OCI-LY7 (cell line): ENCODE results near the gene PPP2R3C. TPM values are rescaled to one million over a fixed set of nuclear protein-coding genes. Genes with fewer than 3 reads are reported as not detected.

Source experiments
- BruUV-seq: library from RNA; stranded (reverse); fragments of 400-500 nt; replicated peaks from 2 replicates; lab custom pipeline; 2021; lab: Mats Ljungman, UMichigan
- CTCF ChIA-PET: fragments of 300-600 bp; sonication (Branson Sonifier 250); formaldehyde crosslinking; loops from one replicate; lab custom pipeline; 2022; ENCODE audit warnings: antibody characterized with exemption; ENCODE audit not compliant: unreplicated experiment; lab: Charles Lee
- POLR2A ChIA-PET: fragments of 300-600 bp; sonication (Branson Sonifier 250); formaldehyde crosslinking; loops from one replicate; lab custom pipeline; 2022; ENCODE audit warnings: antibody characterized with exemption; lab: Charles Lee
- DNase-seq: peaks from one replicate; pipeline ENCODE4 v3.0.0-alpha.2; 2015; ENCODE audit warnings: low spot score
- H2AFZ ChIP-seq: fragments of 200-600 bp; sonication (generic), shearing (Covaris generic); 2 replicates; pipeline ENCODE4 v1.6.1; 2014; ENCODE audit warnings: mild to moderate bottlenecking, antibody characterized with exemption, low read length, moderate library complexity
- H3K27ac ChIP-seq: fragments of 200-600 bp; sonication (generic); 2 replicates; pipeline ENCODE4 v1.5.1; 2014; ENCODE audit warnings: mixed run types, low read depth, mild to moderate bottlenecking, moderate library complexity, low read length, inconsistent platforms; ENCODE audit not compliant: poor library complexity, severe bottlenecking
- H3K36me3 ChIP-seq: fragments of 200-600 bp; sonication (generic); 2 replicates; pipeline ENCODE4 v1.6.1; 2014; ENCODE audit warnings: mild to moderate bottlenecking, antibody characterized with exemption, low read length, moderate library complexity, mixed read lengths; ENCODE audit not compliant: insufficient read depth
- H3K4me1 ChIP-seq: fragments of 200-600 bp; sonication (generic); 2 replicates; pipeline ENCODE4 v1.5.1; 2014; ENCODE audit warnings: mild to moderate bottlenecking, low read length; ENCODE audit not compliant: insufficient read depth, poor library complexity, severe bottlenecking
- H3K4me2 ChIP-seq: fragments of 200-600 bp; sonication (generic); 2 replicates; pipeline ENCODE4 v1.6.1; 2014; ENCODE audit warnings: mild to moderate bottlenecking, low read length
- H3K4me3 ChIP-seq: fragments of 200-600 bp; sonication (generic); 2 replicates; pipeline ENCODE4 v1.5.1; 2014; ENCODE audit warnings: mild to moderate bottlenecking, low read depth, low read length; ENCODE audit not compliant: poor library complexity, severe bottlenecking
- H3K79me2 ChIP-seq: fragments of 200-600 bp; sonication (generic); 2 replicates; pipeline ENCODE4 v1.6.1; 2016; ENCODE audit warnings: low read depth, mild to moderate bottlenecking, low read length, moderate library complexity, mixed read lengths; ENCODE audit not compliant: insufficient read depth
- H3K9me2 ChIP-seq: fragments of 200-600 bp; sonication (generic); 2 replicates; pipeline ENCODE4 v1.6.1; 2016; ENCODE audit warnings: mild to moderate bottlenecking, low read length, mixed read lengths; ENCODE audit not compliant: insufficient read depth
- H3K9me3 ChIP-seq: fragments of 200-600 bp; sonication (generic); 2 replicates; pipeline ENCODE4 v1.6.1; 2014; ENCODE audit warnings: mild to moderate bottlenecking, mixed run types, low read length, mixed read lengths
- H4K20me1 ChIP-seq: fragments of 200-600 bp; sonication (generic); 2 replicates; pipeline ENCODE4 v1.6.1; 2014; ENCODE audit warnings: mild to moderate bottlenecking, antibody characterized with exemption, low read length, moderate library complexity, mixed read lengths; ENCODE audit not compliant: insufficient read depth
- EZH2phosphoT487 ChIP-seq: fragments of 200-600 bp; sonication (generic); IDR thresholded peaks from 2 replicates; pipeline ENCODE4 v1.6.1; 2018; ENCODE audit warnings: low read depth, borderline replicate concordance, mild to moderate bottlenecking, mixed run types, antibody characterized with exemption, low read length, moderate library complexity, mixed read lengths
- intact Hi-C: fragments of 100-400 bp; cut with micrococcal nuclease; formaldehyde crosslinking; loops from one replicate; pipeline ENCODE4 v1.10.0; 2022; ENCODE audit not compliant: unreplicated experiment
- total RNA-seq, 2 experiments: library from RNA; depleted of rRNA in 1 of 2; stranded (reverse); fragments of >200 nt in 1 of 2; shearing (Covaris generic) in 1 of 2; gene quantifications; 2 replicates each; pipeline ENCODE4 v1.2.3, GENCODE V29; 2014 to 2022
- TF ChIP-seq, protein P1 (sequence below): fragments of 200-600 bp; sonication (generic); conservative IDR thresholded peaks from 2 replicates; pipeline ENCODE4 v1.5.1; 2014; ENCODE audit warnings: mild to moderate bottlenecking, antibody characterized with exemption, low read length, moderate library complexity, mixed read lengths

Gene PPP2R3C
- total RNA-seq, 2 experiments from 2014 or later, result 47.4 to 50.8 TPM

DNA sequence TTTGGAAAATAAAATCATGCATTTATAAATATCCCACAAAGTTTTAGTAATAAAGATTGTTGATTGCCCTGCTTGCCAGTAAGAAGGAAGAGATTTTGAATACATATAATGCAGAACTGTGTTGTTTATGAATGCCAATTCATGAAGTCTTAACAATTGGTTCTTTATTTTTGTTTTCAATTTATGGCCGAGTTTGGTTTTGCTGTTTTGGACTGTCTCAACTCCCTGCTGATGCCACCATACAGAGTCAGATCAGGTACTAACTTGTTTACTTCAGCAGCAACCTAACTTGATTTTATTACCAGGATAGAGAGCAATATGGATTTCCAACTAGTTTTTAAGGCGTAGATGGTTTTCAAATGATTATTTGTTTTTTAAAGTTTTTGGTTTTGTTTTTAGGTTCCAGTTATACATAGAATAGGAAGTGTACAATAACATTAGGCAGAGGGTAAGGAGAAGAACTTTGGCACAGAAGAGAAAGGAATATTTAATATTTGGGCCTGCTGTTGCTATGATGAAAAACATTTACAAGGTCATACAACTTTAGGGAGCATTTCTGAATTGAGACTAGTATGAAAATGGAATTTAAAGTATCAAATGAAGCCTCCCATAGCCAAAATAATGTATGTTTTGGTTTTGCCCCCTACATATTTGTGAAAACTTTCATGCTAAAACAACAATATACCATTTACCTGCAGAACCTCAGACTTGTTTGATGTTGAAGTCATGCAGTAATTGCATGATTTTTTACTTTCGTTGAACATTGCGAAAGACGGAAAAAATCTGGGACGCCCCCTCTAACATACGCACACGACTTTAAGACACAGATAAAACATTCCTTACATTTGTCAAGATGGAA, 76.6 kb downstream of the PPP2R3C start:
- TF ChIP-seq, protein P1, sequence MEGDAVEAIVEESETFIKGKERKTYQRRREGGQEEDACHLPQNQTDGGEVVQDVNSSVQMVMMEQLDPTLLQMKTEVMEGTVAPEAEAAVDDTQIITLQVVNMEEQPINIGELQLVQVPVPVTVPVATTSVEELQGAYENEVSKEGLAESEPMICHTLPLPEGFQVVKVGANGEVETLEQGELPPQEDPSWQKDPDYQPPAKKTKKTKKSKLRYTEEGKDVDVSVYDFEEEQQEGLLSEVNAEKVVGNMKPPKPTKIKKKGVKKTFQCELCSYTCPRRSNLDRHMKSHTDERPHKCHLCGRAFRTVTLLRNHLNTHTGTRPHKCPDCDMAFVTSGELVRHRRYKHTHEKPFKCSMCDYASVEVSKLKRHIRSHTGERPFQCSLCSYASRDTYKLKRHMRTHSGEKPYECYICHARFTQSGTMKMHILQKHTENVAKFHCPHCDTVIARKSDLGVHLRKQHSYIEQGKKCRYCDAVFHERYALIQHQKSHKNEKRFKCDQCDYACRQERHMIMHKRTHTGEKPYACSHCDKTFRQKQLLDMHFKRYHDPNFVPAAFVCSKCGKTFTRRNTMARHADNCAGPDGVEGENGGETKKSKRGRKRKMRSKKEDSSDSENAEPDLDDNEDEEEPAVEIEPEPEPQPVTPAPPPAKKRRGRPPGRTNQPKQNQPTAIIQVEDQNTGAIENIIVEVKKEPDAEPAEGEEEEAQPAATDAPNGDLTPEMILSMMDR, result no peak
- no peak for TF ChIP-seq EZH2phosphoT487
- H3K9me3 ChIP-seq, result no peaks in the 10 kb centered on the region
- peak overlapping the region; percentile 86 for H2AFZ ChIP-seq
- intact Hi-C loops, result loop anchor here (5.0 kb wide), 2 partner anchors 357 to 762 kb away; partner anchors contain the start of genes NFKBIA and RALGAPA1
- CTCF ChIA-PET, result interaction anchor here (0.9 to 1.2 kb wide), 2 partner anchors 64 to 260 kb away, joined by 3 read pairs; no protein-coding TSS in a partner anchor
- H3K4me2 ChIP-seq, result peak overlapping the region; percentile 98
- H3K79me2 ChIP-seq, result peaks cover 7% of the 10 kb centered on the region; the same call in 1 of the 2 replicates
- TSS peak; percentile 94 for BruUV-seq
- H3K4me1 ChIP-seq, result peaks cover 18% of the 10 kb centered on the region
- DNase-seq, result no peak
- peak overlapping the region; percentile 48 for H3K27ac ChIP-seq
- H3K4me3 ChIP-seq, result peak overlapping the region; percentile 89
- no peaks in the 10 kb centered on the region for H3K9me2 ChIP-seq
- POLR2A ChIA-PET, result interaction anchor here (0.5 to 3.0 kb wide), 13 partner anchors 14 to 445 kb away, joined by 3 to 19 read pairs (median 4); partner anchors contain the start of genes PPP2R3C, PRORP and PSMA6
- H3K36me3 ChIP-seq, result no peaks in the 10 kb centered on the region
- H4K20me1 ChIP-seq, result no peaks in the 10 kb centered on the region

DNA sequence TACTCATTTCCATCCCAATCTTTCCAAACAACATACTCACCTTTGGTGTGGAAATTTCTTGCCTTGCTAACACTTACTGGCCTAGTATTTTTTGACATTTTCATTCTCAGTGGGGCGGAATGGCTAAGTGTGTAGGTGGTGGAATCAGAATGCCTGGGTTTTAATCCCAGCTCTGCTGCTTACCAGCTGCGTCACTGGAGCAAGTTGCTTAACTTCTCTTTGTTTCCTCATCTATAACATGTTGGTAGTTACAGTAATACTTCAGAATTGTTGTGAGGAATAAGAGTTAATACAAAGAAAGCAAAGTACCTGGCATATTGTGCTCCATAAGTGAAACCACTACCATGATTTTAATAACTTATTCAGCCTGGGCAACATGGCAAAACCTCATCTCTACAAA, 78.7 kb downstream of the PPP2R3C start:
- POLR2A ChIA-PET, result interaction anchor here (0.6 to 1.5 kb wide), 6 partner anchors 10 to 413 kb away, joined by 3 to 6 read pairs (median 3); partner anchors contain the start of gene SNX6
- intact Hi-C loops, result no loop called here
- peak overlapping the region; percentile 24; the same call in 1 of the 2 replicates for H2AFZ ChIP-seq
- TF ChIP-seq, protein P1, result no peak
- H3K4me2 ChIP-seq, result no peak overlapping the region
- no peak for DNase-seq
- H3K79me2 ChIP-seq, result peaks cover 7% of the 10 kb centered on the region; the same call in 1 of the 2 replicates
- CTCF ChIA-PET, result no interaction called here
- no peak overlapping the region for H3K27ac ChIP-seq
- H4K20me1 ChIP-seq, result no peaks in the 10 kb centered on the region
- no TSS peak for BruUV-seq
- no peaks in the 10 kb centered on the region for H3K36me3 ChIP-seq
- no peaks in the 10 kb centered on the region for H3K9me2 ChIP-seq
- peaks cover 18% of the 10 kb centered on the region for H3K4me1 ChIP-seq
- H3K4me3 ChIP-seq, result no peak overlapping the region
- H3K9me3 ChIP-seq, result no peaks in the 10 kb centered on the region
